ENCODE results near the gene SF3B6. TPM values are rescaled to one million over a fixed set of nuclear protein-coding genes. Genes with fewer than 3 reads are reported as not detected.
A peak's percentile ranks its signal among the peaks of the same experiment; 100 is the strongest.

Gene SF3B6
- total and polyA plus RNA-seq, 9 of the 15 experiments (the other 6 are each of a cell fraction or from before 2014, with no cell fraction given), result 146 to 591 (median 295) TPM

DNA sequence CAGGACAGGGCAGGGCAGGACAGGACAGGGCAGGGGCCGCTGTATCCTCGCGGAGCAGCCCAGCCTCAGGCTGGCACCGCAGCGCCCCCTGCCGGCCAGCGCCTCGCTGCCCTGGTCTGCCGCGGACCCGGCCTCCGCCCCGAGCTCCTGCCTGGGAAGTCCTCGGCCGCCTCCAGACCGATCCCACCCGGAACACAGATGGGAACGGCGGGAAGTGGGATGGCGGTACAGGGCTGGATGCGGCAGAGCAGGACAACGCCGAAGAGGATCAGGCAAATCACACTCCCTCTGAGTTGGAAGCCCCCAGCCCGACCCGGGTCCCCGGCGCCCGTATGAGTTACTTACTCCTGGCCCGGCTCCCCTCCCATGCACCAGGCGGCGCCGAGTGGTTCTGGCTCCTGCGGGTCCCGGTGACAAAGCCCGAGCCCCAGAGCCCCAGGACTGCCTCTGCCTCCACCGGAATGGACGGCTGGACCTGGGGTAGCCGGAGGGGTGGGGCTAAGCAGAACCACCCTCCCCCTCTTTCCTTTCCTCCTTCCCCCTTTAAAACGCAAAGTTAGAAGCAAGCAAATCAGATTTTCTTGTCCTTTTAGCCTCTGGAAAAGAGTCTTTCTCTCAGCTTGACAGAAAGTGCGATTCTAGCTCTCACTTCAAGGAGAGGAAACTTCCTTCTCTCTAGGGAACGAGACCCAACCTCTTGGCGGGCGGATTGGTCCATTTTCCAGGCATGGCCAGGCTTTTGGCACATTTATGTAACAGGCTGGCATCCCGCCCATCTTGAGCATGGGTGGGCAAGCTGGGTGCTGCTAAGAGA, 8.5 kb upstream of the SF3B6 start, which contains the start of gene TP53I3 (continued):
- TF ChIP-seq, protein P1, sequence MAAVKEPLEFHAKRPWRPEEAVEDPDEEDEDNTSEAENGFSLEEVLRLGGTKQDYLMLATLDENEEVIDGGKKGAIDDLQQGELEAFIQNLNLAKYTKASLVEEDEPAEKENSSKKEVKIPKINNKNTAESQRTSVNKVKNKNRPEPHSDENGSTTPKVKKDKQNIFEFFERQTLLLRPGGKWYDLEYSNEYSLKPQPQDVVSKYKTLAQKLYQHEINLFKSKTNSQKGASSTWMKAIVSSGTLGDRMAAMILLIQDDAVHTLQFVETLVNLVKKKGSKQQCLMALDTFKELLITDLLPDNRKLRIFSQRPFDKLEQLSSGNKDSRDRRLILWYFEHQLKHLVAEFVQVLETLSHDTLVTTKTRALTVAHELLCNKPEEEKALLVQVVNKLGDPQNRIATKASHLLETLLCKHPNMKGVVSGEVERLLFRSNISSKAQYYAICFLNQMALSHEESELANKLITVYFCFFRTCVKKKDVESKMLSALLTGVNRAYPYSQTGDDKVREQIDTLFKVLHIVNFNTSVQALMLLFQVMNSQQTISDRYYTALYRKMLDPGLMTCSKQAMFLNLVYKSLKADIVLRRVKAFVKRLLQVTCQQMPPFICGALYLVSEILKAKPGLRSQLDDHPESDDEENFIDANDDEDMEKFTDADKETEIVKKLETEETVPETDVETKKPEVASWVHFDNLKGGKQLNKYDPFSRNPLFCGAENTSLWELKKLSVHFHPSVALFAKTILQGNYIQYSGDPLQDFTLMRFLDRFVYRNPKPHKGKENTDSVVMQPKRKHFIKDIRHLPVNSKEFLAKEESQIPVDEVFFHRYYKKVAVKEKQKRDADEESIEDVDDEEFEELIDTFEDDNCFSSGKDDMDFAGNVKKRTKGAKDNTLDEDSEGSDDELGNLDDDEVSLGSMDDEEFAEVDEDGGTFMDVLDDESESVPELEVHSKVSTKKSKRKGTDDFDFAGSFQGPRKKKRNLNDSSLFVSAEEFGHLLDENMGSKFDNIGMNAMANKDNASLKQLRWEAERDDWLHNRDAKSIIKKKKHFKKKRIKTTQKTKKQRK (IDR thresholded peaks at IDR 0.05; ENCODE audit: borderline replicate concordance, low read depth, low read length), result no peak
- TF ChIP-seq RBBP5 (IDR thresholded peaks at IDR 0.05; ENCODE audit: borderline replicate concordance, insufficient read depth, low read length, poor library complexity, severe bottlenecking) (peak; percentile 45), ARID1B (IDR thresholded peaks at IDR 0.05) (peak; percentile 30; the same call in 1 of the 2 replicates), ZNF274 (IDR thresholded peaks at IDR 0.05; ENCODE audit: borderline replicate concordance, low read depth, low read length) (no peak), ZNF696 (CRISPR knock-in tag; conservative IDR thresholded peaks at IDR 0.05) (no peak), SMARCB1 (IDR thresholded peaks at IDR 0.05; ENCODE audit: insufficient read length, low read depth) (no peak), RBM22 (IDR thresholded peaks at IDR 0.05; ENCODE audit: low read depth, low read length, poor library complexity, severe bottlenecking) (peak; percentile 52), SREBF1 (IDR thresholded peaks at IDR 0.05; ENCODE audit: borderline replicate concordance, low read depth, low read length) (no peak), GABPA (tag; conservative IDR thresholded peaks at IDR 0.05; ENCODE audit: low read depth) (peak; percentile 52; the same call in 1 of the 2 replicates), BDP1 (IDR thresholded peaks at IDR 0.05; ENCODE audit: insufficient read depth, insufficient read length) (no peak), MAZ (CRISPR knock-in tag; conservative IDR thresholded peaks at IDR 0.05 in 1 of 2, IDR thresholded peaks at IDR 0.05 in 1 of 2) (peak; percentile 84 to 90), ZSCAN29 (IDR thresholded peaks at IDR 0.05) (no peak), GTF2F1 (IDR thresholded peaks at IDR 0.05; ENCODE audit: low read depth, low read length) (no peak)
- TF ChIP-seq, protein P2, sequence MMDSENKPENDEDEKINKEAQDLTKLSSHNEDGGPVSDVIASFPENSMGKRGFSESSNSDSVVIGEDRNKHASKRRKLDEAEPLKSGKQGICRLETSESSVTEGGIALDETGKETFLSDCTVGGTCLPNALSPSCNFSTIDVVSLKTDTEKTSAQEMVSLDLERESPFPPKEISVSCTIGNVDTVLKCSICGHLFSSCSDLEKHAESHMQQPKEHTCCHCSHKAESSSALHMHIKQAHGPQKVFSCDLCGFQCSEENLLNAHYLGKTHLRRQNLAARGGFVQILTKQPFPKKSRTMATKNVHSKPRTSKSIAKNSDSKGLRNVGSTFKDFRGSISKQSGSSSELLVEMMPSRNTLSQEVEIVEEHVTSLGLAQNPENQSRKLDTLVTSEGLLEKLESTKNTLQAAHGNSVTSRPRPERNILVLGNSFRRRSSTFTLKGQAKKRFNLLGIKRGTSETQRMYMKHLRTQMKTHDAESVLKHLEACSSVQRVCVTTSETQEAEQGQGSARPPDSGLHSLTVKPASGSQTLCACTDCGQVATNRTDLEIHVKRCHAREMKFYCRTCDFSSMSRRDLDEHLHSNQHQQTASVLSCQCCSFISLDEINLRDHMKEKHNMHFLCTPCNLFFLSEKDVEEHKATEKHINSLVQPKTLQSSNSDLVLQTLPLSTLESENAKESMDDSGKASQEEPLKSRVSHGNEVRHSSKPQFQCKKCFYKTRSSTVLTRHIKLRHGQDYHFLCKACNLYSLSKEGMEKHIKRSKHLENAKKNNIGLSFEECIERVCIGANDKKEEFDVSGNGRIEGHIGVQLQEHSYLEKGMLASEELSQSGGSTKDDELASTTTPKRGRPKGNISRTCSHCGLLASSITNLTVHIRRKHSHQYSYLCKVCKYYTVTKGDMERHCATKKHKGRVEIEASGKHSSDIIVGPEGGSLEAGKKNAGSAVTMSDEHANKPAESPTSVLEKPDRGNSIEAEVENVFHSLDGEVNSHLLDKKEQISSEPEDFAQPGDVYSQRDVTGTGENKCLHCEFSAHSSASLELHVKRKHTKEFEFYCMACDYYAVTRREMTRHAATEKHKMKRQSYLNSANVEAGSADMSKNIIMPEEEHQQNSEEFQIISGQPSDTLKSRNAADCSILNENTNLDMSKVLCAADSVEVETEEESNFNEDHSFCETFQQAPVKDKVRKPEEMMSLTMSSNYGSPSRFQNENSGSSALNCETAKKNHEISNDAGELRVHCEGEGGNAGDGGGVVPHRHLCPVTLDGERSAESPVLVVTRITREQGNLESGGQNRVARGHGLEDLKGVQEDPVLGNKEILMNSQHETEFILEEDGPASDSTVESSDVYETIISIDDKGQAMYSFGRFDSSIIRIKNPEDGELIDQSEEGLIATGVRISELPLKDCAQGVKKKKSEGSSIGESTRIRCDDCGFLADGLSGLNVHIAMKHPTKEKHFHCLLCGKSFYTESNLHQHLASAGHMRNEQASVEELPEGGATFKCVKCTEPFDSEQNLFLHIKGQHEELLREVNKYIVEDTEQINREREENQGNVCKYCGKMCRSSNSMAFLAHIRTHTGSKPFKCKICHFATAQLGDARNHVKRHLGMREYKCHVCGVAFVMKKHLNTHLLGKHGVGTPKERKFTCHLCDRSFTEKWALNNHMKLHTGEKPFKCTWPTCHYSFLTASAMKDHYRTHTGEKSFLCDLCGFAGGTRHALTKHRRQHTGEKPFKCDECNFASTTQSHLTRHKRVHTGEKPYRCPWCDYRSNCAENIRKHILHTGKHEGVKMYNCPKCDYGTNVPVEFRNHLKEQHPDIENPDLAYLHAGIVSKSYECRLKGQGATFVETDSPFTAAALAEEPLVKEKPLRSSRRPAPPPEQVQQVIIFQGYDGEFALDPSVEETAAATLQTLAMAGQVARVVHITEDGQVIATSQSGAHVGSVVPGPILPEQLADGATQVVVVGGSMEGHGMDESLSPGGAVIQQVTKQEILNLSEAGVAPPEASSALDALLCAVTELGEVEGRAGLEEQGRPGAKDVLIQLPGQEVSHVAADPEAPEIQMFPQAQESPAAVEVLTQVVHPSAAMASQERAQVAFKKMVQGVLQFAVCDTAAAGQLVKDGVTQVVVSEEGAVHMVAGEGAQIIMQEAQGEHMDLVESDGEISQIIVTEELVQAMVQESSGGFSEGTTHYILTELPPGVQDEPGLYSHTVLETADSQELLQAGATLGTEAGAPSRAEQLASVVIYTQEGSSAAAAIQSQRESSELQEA (IDR thresholded peaks at IDR 0.05; ENCODE audit: low read depth), result no peak

Data from K562 (cell line).